IPS DF 6.9 (cell line): Measurements from ENCODE around the gene NUDT22.
A peak's percentile ranks its signal among the peaks of the same experiment; 100 is the strongest.

Experiments
- DNase-seq: peaks from one replicate; pipeline ENCODE4 v3.0.0-alpha.2; 2013; ENCODE audit warnings: low read depth, low spot score
- H3K27ac ChIP-seq: one replicate; pipeline ENCODE4 v1.5.1; 2013; ENCODE audit warnings: low read length, control low read depth
- H3K27me3 ChIP-seq: 2 replicates; pipeline ENCODE4 v1.6.1; 2013; ENCODE audit warnings: mild to moderate bottlenecking, low read length; ENCODE audit not compliant: control insufficient read depth, insufficient read depth
- H3K36me3 ChIP-seq: 2 replicates; pipeline ENCODE4 v1.6.1; 2013; ENCODE audit warnings: low read length; ENCODE audit not compliant: control insufficient read depth, insufficient read depth
- H3K4me1 ChIP-seq: 2 replicates; pipeline ENCODE4 v1.6.1; 2013; ENCODE audit warnings: low read length; ENCODE audit not compliant: control insufficient read depth, insufficient read depth
- H3K4me3 ChIP-seq: 2 replicates; pipeline ENCODE4 v1.5.1; 2013; ENCODE audit warnings: mild to moderate bottlenecking, low read length
- H3K9me3 ChIP-seq: 2 replicates; pipeline ENCODE4 v1.6.1; 2013; ENCODE audit warnings: low read length, inconsistent platforms; ENCODE audit not compliant: control insufficient read depth, insufficient read depth
- WGBS: extraction: QIAGEN DNeasy Blood & Tissue Kit; methylation state at CpG from one replicate; pipeline ENCODE4 v1.1.7; 2013; ENCODE audit warnings: mixed read lengths, missing lambda C conversion rate; ENCODE audit not compliant: insufficient read length, insufficient coverage; 5-methylcytosine and 5-hydroxymethylcytosine counted together

Gene NUDT22

GRCh38 chr11:64264371-64264852 is 38.3 kb downstream of the NUDT22 start:
- no peaks in the 10 kb centered on the region for H3K27me3 ChIP-seq
- no peak overlapping the region for H3K4me3 ChIP-seq
- H3K27ac ChIP-seq = no peak overlapping the region
- H3K36me3 ChIP-seq = peaks cover 49% of the 10 kb centered on the region
- DNase-seq = no peak
- no CpG with 5 or more reads among the region's 10 CpGs for WGBS
- no peaks in the 10 kb centered on the region for H3K9me3 ChIP-seq
- 0 out of 2 replicates have a peak, but pooled peaks cover 1% of the 10 kb centered on the region for H3K4me1 ChIP-seq

- WGBS = no CpG with 5 or more reads among the region's 35 CpGs
- no peak overlapping the region for H3K4me3 ChIP-seq
- peaks cover 40% of the 10 kb centered on the region for H3K36me3 ChIP-seq
- H3K4me1 ChIP-seq = 0 out of 2 replicates have a peak, but pooled peaks cover 1% of the 10 kb centered on the region
- no peaks in the 10 kb centered on the region for H3K27me3 ChIP-seq
- no peak overlapping the region for H3K27ac ChIP-seq
- no peak for DNase-seq
- H3K9me3 ChIP-seq = no peaks in the 10 kb centered on the region
These were observed 39.4 kb downstream of the NUDT22 start for GRCh38 chr11:64265176-64266160.

GRCh38 chr11:64266339-64266738 is 40.3 kb downstream of the NUDT22 start:
- Histone ChIP-seq H3K4me3 (no peak overlapping the region), H3K4me1 (0 out of 2 replicates have a peak, but pooled peaks cover 1% of the 10 kb centered on the region), H3K27ac (no peak overlapping the region), H3K9me3 (no peaks in the 10 kb centered on the region), H3K27me3 (no peaks in the 10 kb centered on the region), H3K36me3 (peaks cover 37% of the 10 kb centered on the region)
- no CpG with 5 or more reads among the region's 15 CpGs for WGBS
- no peak for DNase-seq

- H3K27ac ChIP-seq = no peak overlapping the region
- no CpG with 5 or more reads among the region's 27 CpGs for WGBS
- no peaks in the 10 kb centered on the region for H3K27me3 ChIP-seq
- H3K36me3 ChIP-seq = peaks cover 31% of the 10 kb centered on the region
- H3K9me3 ChIP-seq = no peaks in the 10 kb centered on the region
- no peak for DNase-seq
- H3K4me3 ChIP-seq = no peak overlapping the region
- 0 out of 2 replicates have a peak, but pooled peaks cover 1% of the 10 kb centered on the region for H3K4me1 ChIP-seq
These were observed 41.3 kb downstream of the NUDT22 start for GRCh38 chr11:64267207-64267945.

- no peak overlapping the region; the same call in 1 of the 2 replicates for H3K4me3 ChIP-seq
- 0 out of 2 replicates have a peak, but pooled peaks cover 1% of the 10 kb centered on the region for H3K4me1 ChIP-seq
- DNase-seq = no peak
- WGBS = no CpG with 5 or more reads among the region's 23 CpGs
- no peaks in the 10 kb centered on the region for H3K27me3 ChIP-seq
- no peaks in the 10 kb centered on the region for H3K9me3 ChIP-seq
- H3K36me3 ChIP-seq = peaks cover 27% of the 10 kb centered on the region
- no peak overlapping the region for H3K27ac ChIP-seq
These were observed 42.2 kb downstream of the NUDT22 start for GRCh38 chr11:64268025-64268892.

- Histone ChIP-seq H3K27me3 (no peaks in the 10 kb centered on the region), H3K9me3 (no peaks in the 10 kb centered on the region), H3K27ac (no peak overlapping the region), H3K4me1 (no peaks in the 10 kb centered on the region), H3K36me3 (peaks cover 23% of the 10 kb centered on the region), H3K4me3 (peak overlapping the region; percentile 54; the same call in 1 of the 2 replicates)
- DNase-seq = no peak
- no CpG with 5 or more reads among the region's 34 CpGs for WGBS
These were observed 42.9 kb downstream of the NUDT22 start for GRCh38 chr11:64268893-64269539.

GRCh38 chr11:64269540-64270220 is 43.6 kb downstream of the NUDT22 start:
- Histone ChIP-seq H3K27me3 (no peaks in the 10 kb centered on the region), H3K4me3 (peak overlapping the region; percentile 57; the same call in 1 of the 2 replicates), H3K27ac (no peak overlapping the region), H3K9me3 (no peaks in the 10 kb centered on the region), H3K36me3 (peaks cover 20% of the 10 kb centered on the region), H3K4me1 (no peaks in the 10 kb centered on the region)
- no CpG with 5 or more reads among the region's 58 CpGs for WGBS
- DNase-seq = peak; percentile 99

GRCh38 chr11:64275031-64275800 is 49.1 kb downstream of the NUDT22 start:
- no peaks in the 10 kb centered on the region for H3K27me3 ChIP-seq
- no peak overlapping the region for H3K27ac ChIP-seq
- DNase-seq = no peak
- no peaks in the 10 kb centered on the region for H3K9me3 ChIP-seq
- H3K4me3 ChIP-seq = no peak overlapping the region
- WGBS = no CpG with 5 or more reads among the region's 15 CpGs
- 0 out of 2 replicates have a peak, but pooled peaks cover 3% of the 10 kb centered on the region for H3K36me3 ChIP-seq
- peaks cover 2% of the 10 kb centered on the region for H3K4me1 ChIP-seq
